ENCODE results near the gene NADK2.
A peak's percentile ranks its signal among the peaks of the same experiment; 100 is the strongest.

Gene NADK2

DNA sequence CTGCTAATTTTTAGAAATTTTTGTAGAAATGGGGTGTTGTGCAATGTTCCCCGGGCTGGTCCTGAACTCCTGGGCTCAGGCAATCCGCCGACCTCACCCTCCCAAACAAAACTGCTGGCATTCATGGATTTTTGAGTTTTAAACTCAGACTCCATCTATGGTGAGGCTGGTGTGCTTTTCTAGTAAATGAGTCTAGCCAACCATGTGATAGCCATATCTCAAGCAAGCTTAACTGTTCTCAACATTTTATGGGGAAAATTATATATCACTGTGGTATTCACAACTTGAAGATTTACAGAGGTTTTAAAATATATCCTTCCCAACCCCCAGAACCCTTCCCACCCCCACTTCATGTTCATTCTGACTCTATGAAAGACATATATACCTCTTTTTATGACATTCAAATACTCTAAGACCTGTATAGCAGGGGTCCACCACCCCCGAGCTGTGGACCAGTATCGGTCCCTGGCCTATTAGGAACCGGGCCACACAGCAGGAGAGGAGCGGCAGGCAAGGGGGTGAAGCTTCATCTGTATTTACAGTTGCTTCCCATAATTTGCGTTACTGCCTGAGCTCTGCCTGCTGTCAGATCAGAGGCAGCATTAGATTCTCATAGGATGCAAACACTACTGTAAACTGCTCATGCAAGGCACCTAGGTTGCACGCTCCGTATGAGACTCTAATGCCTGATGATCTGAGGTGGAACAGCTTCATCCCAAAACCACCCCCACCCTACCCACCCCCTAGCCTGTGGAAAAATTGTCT, 4.5 kb upstream of the NADK2 start:
- no peak for DNase-seq (ENCODE audit: low spot score)

DNA sequence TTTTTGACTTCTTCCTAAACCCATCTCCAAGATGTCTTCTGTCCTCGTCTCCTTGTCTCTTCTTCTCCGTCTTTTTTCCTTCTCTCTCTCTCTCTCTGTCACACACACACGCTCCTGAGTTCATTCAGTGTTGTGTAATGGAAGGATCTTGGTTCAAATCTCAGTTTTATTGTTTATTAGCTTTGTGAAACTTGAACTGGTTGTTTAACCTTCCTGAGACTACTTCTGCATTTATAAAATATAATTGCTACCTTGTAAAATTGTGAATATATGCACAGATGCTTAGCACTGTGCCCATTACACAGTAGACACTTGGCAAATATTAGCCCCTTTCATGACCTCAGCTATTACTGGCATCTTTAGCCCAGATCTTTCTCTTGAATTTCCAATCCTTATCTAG, 2.4 kb upstream of the NADK2 start:
- DNase-seq (ENCODE audit: low spot score), result no peak

DNA sequence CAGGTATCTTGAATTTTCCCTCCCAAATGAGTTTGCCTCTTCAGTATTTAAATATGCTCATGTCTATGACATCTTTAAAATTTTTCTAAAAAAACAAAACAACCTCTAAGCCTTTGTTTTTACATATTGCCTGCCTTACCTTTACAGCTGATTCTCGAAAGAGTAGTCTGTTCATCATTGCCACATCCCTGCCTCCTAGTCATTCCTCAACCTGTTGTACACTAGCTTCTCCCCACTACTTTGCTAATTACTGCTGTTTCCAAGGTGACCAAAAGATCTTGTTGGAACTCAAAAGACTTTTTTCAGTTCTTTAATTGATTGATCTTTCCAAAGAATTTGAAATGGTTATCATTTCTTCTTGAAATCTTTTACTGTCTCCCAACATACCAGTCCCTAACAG, 1.9 kb upstream of the NADK2 start:
- no peak for DNase-seq (ENCODE audit: low spot score)

DNA sequence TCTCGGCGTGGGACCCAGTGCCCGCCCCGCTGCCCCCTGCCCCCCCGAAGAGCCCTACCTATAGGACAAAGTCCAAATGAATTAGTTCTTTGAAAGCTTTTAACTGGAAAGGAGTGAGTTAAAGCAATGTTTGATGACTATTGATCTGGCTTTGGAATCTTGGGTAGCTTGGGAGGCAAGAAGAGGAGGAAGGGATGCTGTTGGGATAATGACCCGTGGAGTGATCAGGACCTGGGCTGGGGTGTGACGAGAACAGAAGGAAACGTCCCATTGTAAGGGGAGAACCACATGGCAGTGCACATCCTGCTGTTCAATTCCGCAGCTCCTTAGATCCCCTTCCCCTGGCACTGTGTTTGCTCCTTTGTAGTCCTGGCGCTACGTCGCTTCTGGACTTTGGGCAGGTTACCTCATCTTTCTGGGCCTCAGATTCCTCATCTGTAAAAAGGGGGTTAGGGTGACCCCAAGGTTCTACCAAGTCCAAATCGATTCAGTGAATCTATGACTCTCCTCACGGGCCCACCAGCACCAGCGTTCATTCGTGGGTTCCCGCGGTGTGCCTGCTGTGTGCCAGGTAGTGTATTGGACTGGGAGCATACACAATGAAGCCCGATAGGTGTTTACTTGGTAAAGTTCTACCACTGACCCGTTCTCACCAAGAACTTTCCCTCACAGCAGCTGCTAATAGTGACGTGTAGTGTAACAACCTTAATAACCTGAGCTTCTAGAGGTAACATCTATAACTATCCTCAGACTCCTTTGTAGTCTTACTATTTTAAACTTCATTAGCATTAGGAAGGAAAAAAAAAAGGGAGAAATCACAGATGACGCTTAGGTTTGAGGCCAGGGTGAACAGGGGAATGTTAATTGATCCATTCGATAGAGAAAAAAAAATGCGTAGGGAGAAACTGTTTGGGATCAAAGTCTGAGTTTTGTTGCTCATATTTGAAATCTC, 1.1 kb upstream of the NADK2 start:
- no peak for DNase-seq (ENCODE audit: low spot score)

DNA sequence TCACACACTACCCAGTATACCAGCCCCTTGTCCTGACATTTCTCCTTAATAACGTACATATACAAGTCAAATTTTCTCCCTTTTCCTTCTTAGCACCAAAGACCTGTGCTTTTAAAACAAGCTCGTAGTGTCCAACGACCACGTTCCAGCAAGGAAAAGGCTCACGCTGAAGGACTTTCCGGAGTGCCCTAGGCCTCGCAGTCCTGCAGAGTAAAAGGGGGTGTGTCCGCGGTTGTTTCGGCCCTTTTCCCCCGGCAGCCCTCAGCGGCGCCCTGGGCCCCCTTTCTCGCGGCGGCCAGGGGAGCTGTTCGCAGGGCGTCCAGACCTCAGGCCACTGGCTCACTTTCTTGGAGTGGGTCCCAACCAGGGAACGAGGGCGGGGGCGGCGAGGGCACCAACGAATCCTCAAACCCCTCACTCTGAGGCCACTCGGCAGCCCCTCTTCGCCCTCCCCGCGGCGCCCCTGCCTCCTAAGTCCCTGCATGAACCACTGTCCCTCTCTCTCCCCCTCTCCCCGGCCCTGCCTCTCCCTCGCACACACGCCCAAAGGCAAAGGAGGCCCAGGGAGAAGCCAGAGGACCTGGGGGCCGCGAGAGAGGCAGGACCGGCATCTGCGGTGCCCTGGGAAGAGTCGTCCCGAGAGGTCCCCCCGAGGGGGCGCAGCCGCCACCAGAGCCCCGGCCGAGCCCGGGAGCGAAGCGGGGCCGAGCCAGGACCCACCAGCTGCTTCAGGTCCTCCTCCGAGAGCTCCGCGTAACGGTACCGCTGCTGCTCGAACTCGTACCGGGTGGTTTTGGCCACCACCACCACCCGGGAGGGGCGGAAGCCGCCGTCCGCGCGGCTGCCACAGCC, 720 bp downstream of the NADK2 start:
- DNase-seq (ENCODE audit: low spot score), result peak; percentile 29

DNA sequence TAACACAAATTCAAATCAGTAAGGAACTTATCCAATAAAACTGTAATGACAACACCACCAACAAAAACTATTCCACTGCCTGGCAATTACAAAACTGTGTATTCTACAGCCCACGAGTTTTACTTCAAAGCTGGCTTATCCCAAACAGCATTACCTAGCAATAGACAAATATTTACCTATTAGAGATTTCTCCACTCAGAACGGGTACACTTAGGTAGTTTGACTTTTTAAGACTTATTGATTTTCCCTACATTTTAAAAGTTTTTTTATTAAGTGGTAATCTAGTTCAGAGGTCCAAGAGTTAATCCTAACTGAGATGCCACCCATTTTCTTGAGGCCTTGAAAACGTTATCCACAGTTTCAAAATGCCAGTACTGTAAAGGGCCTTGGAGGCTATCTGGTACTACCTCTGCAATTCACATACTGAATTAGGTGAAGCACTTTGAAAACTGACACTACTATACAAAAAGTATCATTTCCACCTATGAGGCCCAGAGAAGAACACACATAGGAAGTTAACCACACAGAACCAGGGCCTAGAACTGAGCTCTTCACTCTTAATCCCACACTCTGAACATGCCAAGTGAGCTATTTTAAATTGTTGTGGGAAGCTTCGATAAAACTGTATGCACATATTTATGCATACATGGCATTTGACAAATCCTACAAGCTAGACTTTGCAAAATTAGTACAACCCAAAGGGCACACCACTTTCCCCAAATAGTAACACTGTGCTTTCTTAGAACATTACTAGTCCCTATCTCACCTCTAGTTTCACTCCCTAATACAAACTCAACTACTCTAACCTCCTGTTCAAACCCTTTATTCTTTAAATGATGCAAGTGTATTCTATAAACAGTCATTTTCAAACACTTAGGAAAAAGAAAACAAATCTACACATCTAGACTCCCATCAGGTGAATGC, 2.1 kb downstream of the NADK2 start:
- no peak for DNase-seq (ENCODE audit: low spot score)

DNA sequence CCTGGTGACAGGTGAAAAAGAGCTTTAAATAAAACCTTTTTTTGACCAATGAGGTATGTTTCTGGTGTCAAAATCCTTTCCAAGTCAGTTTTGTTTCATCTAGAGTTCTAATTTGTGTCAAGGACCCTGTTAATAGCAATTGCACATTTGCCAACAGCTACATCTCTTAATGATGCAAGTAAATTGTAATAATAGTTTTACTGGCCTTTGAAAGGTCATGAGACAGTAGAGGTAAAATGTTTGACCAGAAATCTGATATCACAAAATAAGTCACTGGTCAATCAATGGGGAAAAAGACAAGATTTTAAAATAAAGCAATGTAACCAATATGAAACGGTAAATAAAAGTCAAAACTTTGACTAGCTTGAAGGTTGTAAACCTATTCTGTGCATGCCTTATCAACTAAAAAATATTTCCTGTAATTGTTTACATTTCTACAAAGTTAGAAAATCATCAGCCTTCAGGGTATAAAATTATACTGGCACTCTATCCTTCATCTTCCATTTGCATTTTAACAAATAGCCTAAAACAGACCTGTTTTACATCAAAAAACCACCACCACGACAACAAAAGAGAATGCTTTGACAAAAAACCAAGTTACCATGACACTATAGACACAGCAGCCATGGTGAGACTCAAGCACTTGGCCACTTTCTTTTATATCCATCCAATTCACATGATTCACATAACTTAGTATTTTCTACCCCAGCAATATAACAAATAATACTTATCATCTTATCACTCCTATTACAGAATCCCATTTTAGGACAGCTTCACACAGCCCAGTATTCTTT, 3.0 kb downstream of the NADK2 start:
- DNase-seq (ENCODE audit: low spot score), result no peak

DNA sequence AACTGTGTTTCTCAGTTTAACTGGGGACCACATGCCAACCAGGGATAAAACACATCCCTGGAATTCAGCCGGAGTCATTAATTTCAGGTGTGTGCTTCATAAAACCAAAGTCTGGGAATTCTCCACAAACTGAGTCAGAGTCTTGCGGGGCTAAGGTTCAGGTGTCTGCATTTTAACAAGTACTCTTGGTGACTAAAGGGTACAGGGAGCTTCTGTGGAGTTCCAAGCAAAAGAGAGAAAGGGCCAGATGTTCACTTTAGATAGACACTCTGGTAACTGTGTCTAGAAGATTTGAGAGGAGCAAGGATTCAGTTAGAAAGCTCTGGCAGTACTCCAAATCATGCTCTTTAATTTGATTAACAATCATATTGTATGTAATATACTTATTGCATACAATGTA, 4.0 kb downstream of the NADK2 start:
- no peak for DNase-seq (ENCODE audit: low spot score)

DNA sequence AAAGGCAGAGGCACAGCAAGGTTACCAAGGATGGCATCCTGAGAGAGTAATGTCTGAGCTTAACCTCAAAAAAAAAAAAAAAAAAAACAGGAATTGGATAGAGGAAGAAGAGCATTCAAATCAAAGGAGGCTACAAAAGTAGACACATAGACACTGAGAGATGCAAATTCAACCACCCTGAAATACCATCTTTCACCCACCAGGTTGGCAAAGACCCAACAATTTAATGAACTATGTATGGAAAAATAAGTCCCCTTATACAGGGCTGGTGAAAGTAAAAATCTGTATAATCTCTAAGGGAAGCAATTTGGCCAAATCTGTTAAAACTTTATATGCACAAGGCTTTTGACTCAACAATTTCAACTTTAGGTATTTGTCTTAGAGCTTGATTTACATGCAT, 4.9 kb downstream of the NADK2 start:
- DNase-seq (ENCODE audit: low spot score), result no peak

DNA sequence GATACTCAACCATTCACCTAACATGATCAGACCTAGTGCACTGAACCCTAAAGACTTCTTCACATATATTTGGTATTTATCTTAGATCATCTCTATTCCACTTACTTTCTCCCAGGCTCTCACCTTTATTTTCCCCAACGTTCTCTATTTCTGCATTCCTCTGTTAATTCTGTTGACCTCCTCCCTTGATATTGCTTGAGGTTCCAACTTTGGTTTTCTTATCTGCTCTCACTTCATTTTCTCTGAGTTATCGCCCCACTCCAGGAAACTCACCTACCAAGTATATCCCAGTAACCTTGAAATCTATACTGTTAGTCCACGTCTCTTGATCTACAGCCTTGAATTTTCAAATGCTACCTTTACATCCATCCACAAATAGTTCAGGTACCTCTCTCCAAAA, 9.2 kb downstream of the NADK2 start:
- DNase-seq (ENCODE audit: low spot score), result no peak

DNA sequence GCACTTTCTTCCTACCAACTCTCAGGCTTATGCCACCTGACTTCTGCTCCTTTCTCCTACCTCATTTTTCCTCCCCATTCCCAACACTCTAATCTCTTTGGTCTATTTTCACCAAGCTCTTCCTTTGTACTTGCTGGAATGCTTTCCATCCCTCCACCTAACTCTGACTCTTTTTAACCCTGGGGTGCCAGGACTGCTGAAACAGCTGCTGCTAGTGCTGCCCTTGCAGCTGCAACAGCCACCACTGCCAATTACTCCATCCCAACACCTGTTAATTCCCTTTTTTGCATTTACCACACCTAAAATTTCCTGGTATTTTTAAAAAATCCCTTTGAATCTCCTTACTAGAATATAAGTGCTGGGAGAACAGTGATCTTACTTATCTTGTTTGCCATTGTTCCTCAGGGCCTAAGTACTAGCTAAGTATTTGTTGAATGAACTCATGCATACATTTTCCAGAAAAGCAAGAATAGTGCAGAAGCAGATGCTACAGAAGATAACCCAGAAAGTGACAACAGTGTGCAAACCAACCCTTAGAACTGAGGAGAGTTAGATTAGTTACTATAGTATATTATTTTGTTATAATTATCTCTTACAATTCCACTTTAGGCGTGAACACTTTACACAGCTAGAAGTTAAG, 11.5 kb downstream of the NADK2 start:
- no peak for DNase-seq (ENCODE audit: low spot score)

DNA sequence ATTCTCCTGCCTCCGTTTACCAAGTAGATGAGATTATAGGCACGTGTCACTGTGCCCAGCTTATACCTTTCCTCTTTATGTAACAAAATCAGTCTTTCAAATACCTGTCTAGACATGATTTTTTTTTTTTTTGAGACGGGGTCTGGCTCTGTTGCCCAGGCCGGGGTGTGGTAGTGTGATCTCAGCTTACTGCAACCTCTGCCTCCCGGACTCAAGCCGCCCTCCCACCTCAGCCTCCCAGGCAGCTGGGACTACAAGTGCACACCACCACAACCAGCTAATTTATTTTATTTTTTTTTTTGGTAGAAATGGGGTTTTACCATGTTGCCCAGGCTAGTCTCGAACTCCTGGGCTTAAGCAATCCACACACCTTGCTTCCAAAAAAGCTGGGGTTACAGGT, 13.2 kb downstream of the NADK2 start:
- no peak for DNase-seq (ENCODE audit: low spot score)

DNA sequence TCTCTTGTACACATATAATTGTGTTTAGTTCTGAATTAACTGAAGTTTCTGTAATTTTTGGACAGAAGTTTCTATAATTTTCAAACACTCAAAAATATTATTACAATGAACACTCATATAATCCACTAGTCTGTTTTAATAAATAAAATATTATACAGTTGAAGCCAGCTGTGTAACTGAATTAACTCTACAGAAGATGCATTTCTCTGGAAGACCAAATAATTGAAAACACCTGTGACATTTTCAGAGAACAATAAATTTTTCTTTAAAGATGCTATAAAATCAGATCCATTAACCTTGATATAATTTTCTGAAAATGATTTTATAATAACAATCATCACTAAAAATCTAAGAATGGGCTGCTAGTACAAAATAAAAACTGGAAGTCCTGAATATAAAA, 14.7 kb downstream of the NADK2 start:
- no peak for DNase-seq (ENCODE audit: low spot score)

DNA sequence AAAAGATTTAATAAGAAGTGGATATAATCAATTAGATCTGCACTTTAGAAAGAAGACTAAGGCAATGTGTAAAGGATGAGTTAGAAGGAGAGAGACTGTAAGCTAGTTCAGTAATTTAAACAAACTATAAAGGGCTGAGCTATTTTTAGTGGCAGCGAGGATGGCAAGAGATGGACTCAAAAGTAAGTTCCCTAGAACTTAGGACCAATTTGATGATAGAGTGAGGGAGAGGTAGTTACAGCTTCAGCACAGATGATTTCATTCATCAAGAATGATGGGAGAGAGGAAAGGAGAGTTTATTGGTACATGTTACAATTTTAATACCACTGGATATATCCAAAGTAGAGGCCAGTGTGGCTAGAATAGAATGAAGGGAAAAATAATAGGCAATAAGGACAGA, 19.1 kb downstream of the NADK2 start:
- DNase-seq (ENCODE audit: low spot score), result no peak

DNA sequence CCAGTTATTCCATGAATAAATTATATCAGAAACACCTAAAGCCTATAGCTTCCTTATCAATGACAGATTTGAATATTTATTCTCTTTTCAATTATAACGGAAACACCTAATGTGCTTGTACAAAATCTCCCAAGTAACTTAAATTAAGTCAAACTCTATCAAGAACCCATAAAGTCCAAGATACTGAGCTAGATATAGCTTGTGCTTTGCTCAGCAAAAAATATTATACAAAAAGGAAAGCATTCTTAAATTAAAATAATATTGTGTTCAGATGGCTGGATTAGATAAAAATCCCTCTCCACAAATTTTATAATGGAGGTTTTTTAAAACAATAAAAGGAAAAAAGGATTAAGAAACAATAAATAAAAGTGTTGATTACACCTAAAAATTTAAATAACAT, 23.7 kb downstream of the NADK2 start:
- DNase-seq (ENCODE audit: low spot score), result no peak

DNA sequence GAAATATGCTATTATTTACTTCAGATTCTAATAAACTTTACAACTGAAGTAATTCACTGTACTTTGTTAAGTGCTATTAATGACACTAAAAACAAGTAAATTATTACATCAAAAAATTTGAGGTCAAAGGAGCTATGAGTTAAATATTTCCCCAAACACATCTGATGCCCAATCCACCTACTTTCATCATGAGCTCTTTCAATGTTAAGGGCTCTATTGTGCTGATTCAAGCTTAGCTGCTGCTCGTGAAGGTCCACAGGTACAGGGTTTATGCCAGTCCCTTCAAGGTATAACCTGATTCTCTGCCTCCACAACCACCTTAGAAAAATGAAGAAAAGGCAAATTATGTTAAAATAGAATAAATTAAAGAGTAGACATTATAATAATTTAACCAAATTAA, 24.2 kb downstream of the NADK2 start:
- no peak for DNase-seq (ENCODE audit: low spot score)

DNA sequence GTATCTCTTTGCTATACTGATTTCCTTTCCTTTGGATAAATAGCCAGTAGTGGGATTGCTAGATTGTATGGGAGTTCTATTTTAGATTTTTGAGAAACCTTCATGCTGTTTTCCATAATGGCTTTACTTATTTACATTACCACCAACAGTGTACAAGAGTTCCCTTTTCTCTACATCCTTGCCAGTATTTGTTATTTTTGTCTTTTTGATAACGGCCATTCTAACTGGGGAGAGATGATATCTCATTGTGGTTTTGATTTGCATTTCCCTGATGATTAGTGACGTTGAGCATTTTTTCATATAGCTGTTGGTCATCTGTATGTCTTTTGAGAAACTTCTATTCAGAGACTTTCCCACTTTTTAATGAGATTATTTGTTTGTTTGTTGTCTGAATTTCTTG, 25.8 kb downstream of the NADK2 start:
- DNase-seq (ENCODE audit: low spot score), result no peak

DNA sequence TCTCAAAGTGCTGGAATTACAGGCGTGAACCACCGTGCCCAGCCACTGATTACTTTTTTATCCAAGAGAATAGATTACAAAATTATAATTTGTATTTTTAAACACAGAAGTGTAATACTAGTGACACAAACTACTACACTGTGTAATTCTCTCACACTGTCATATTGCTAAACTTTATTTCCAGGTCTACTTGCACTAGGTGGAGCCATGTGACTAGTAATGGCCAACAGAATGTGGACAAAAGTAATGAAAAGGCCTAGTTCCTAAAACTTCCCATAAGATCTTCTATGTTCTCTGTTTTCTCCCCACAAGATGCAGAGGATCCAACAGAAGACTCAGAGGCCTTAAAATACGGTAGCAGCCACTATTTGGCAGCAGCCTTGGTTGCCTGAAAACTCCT, 27.3 kb downstream of the NADK2 start:
- no peak for DNase-seq (ENCODE audit: low spot score)

DNA sequence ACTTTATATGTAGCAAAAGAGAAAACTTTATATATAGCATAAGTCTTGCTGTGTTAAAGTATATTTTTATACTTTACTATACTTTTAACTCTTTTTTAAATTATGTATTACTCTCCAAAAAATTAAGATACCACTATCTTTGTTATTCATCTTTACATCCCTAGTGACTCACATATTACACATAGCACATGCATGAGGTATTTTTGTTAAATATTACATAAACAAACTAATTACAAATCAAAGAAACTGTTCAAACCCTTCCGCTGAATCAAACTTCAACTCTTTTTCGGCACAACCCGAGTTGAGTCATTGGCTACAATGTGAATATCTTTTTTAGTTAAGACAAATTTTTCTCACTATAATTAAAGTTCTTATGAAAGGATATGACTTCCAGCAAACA, 32.1 kb downstream of the NADK2 start:
- no peak for DNase-seq (ENCODE audit: low spot score)

DNA sequence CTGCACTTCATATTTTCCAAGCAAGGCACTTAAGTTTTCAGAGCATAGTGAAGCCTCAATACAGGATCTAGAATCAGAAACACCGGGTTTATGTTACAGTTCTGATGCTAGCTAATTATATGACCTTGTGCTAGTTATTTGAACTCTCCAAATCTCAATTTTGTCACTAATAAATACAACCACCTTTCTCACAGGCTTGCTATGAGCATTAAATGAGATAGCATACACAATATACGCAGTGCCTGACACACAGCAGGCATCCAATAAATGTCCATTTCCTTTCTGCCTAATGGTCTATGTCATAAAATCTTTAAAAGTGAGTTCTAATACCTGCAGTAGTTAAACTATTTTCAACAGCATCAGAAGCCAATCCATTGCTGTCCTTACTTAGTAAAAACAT, 32.9 kb downstream of the NADK2 start:
- DNase-seq (ENCODE audit: low spot score), result no peak
